Stimulated activated CD8-positive, alpha-beta memory T cell treated with anti-CD3 and anti-CD28 coated beads, Interleukin-15, amount 100 ng/mL, for 4 hours (primary cell): Measurements from ENCODE around the gene ARSB.

ENCODE experiments used
- DNase-seq, 2 donors: peaks; one replicate each; pipeline ENCODE4 v3.0.0-alpha.2; 2020; ENCODE audit warnings: low read depth in 2 of 2

ARSB gene

GRCh38 chr5:78838753-78839152, 146.4 kb downstream of the ARSB start:
- DNase-seq = no peak

GRCh38 chr5:78837836-78838235, 147.3 kb downstream of the ARSB start:
- DNase-seq = no peak

GRCh38 chr5:78835176-78835575, 149.9 kb downstream of the ARSB start:
- DNase-seq = no peak

- DNase-seq = no peak
Measured at GRCh38 chr5:78833284-78833683, 151.8 kb downstream of the ARSB start.

- no peak for DNase-seq
Measured at GRCh38 chr5:78830528-78831046, 154.5 kb downstream of the ARSB start.

GRCh38 chr5:78829811-78830527, 155.1 kb downstream of the ARSB start:
- DNase-seq = no peak

- DNase-seq = no peak
Measured at GRCh38 chr5:78827725-78828124, 157.4 kb downstream of the ARSB start.

GRCh38 chr5:78824831-78825281, 160.3 kb downstream of the ARSB start:
- no peak for DNase-seq

- DNase-seq = no peak
Measured at GRCh38 chr5:78823196-78823595, 161.9 kb downstream of the ARSB start.

GRCh38 chr5:78821536-78822021, 163.5 kb downstream of the ARSB start:
- DNase-seq = no peak

GRCh38 chr5:78819707-78820106, 165.4 kb downstream of the ARSB start:
- no peak for DNase-seq

GRCh38 chr5:78819166-78819565, 165.9 kb downstream of the ARSB start:
- DNase-seq = no peak

GRCh38 chr5:78816143-78816765, 168.9 kb downstream of the ARSB start:
- DNase-seq = no peak

GRCh38 chr5:78813906-78814530, 171.1 kb downstream of the ARSB start:
- DNase-seq = no peak

- no peak for DNase-seq
Measured at GRCh38 chr5:78813286-78813685, 171.8 kb downstream of the ARSB start.

- no peak for DNase-seq
Measured at GRCh38 chr5:78811866-78812265, 173.2 kb downstream of the ARSB start.

- no peak for DNase-seq
Measured at GRCh38 chr5:78811121-78811817, 173.8 kb downstream of the ARSB start.

GRCh38 chr5:78810098-78810920, 174.8 kb downstream of the ARSB start:
- no peak for DNase-seq

GRCh38 chr5:78809444-78809843, 175.7 kb downstream of the ARSB start:
- no peak for DNase-seq

GRCh38 chr5:78808818-78809217, 176.3 kb downstream of the ARSB start:
- DNase-seq = no peak

- no peak for DNase-seq
Measured at GRCh38 chr5:78808380-78808779, 176.7 kb downstream of the ARSB start.
